IMR-90 (cell line): ENCODE data around the gene UBXN11. TPM values are rescaled to one million over a fixed set of nuclear protein-coding genes. Genes with fewer than 3 reads are reported as not detected.

ENCODE experiments used
- ATAC-seq: fragments of 200-7000 bp; cut with Tn5 transposase; 2 replicates; pipeline ENCODE4 v1.9.1; 2020; ENCODE audit warnings: low read depth, mild to moderate bottlenecking, moderate library complexity
- BruUV-seq: library from RNA; stranded (reverse); fragments of 400-500 nt; replicated peaks from 2 replicates; lab custom pipeline; 2021; lab: Mats Ljungman, UMichigan
- CTCF ChIA-PET: fragments of 300-600 bp; formaldehyde crosslinking; extraction: SDS; loops from one replicate; lab custom pipeline; 2021; ENCODE audit warnings: antibody characterized with exemption; lab: Yijun Ruan, JAX
- POLR2A ChIA-PET: fragments of 300-600 bp; sonication (Branson Sonifier 250); formaldehyde crosslinking; loops from one replicate; lab custom pipeline; 2022; ENCODE audit warnings: antibody characterized with exemption; ENCODE audit not compliant: unreplicated experiment; lab: Charles Lee
- DNase-seq: peaks from one replicate; pipeline ENCODE4 v3.0.0; 2013
- H2AFZ ChIP-seq: replicated peaks from 2 replicates; pipeline ENCODE3; 2013; ENCODE audit warnings: low read length, mild to moderate bottlenecking; ENCODE audit not compliant: poor library complexity
- H2AK5ac ChIP-seq: 2 replicates; pipeline ENCODE4 v1.6.1; 2013; ENCODE audit warnings: low read depth, low read length, inconsistent platforms
- H2AK9ac ChIP-seq: replicated peaks from 2 replicates; pipeline ENCODE3; 2013; ENCODE audit warnings: mild to moderate bottlenecking, low read depth, low read length, moderate library complexity; ENCODE audit not compliant: poor library complexity
- H2BK120ac ChIP-seq: 2 replicates; pipeline ENCODE4 v1.6.1; 2013; ENCODE audit warnings: low read depth, low read length, inconsistent platforms
- H2BK15ac ChIP-seq: 3 replicates; pipeline ENCODE4 v1.6.1; 2013; ENCODE audit warnings: low read depth, low read length, inconsistent platforms
- H2BK20ac ChIP-seq: 2 replicates; pipeline ENCODE4 v1.6.1; 2013; ENCODE audit warnings: low read depth, mild to moderate bottlenecking, inconsistent platforms, low read length, moderate library complexity
- H2BK5ac ChIP-seq: 2 replicates; pipeline ENCODE4 v1.6.1; 2013; ENCODE audit warnings: mild to moderate bottlenecking, low read depth, low read length, inconsistent platforms; ENCODE audit not compliant: poor library complexity, severe bottlenecking
- H3K14ac ChIP-seq: replicated peaks from 2 replicates; pipeline ENCODE4 v1.6.1; 2013; ENCODE audit warnings: low read depth, low read length, inconsistent platforms
- H3K18ac ChIP-seq: 2 replicates; pipeline ENCODE4 v1.6.1; 2013; ENCODE audit warnings: low read depth, low read length, control low read depth
- H3K23ac ChIP-seq: 2 replicates; pipeline ENCODE4 v1.6.1; 2013; ENCODE audit warnings: low read depth, low read length, inconsistent platforms
- H3K27ac ChIP-seq: 2 replicates; pipeline ENCODE4 v1.5.1; 2013; ENCODE audit warnings: mild to moderate bottlenecking, control low read depth, low read length; ENCODE audit not compliant: insufficient read depth
- H3K27me3 ChIP-seq: 2 replicates; pipeline ENCODE4 v1.6.1; 2013; ENCODE audit warnings: low read length; ENCODE audit not compliant: control insufficient read depth, insufficient read depth
- H3K36me3 ChIP-seq: 2 replicates; pipeline ENCODE4 v1.6.1; 2013; ENCODE audit warnings: low read length, mixed read lengths; ENCODE audit not compliant: control insufficient read depth, insufficient read depth
- H3K4ac ChIP-seq: 2 replicates; pipeline ENCODE4 v1.6.1; 2013; ENCODE audit warnings: low read depth, low read length, inconsistent platforms
- H3K4me1 ChIP-seq: 2 replicates; pipeline ENCODE4 v1.6.1; 2013; ENCODE audit warnings: low read length, mixed read lengths; ENCODE audit not compliant: control insufficient read depth, insufficient read depth
- H3K4me2 ChIP-seq: 2 replicates; pipeline ENCODE4 v1.6.1; 2013; ENCODE audit warnings: low read depth, mild to moderate bottlenecking, control low read depth, low read length, moderate library complexity
- H3K4me3 ChIP-seq: 2 replicates; pipeline ENCODE4 v1.5.1; 2013; ENCODE audit warnings: low read depth, mild to moderate bottlenecking, control low read depth, low read length, moderate library complexity; ENCODE audit not compliant: insufficient read depth
- H3K56ac ChIP-seq: 2 replicates; pipeline ENCODE4 v1.6.1; 2013; ENCODE audit warnings: low read length, inconsistent platforms; ENCODE audit not compliant: insufficient read depth; ENCODE audit errors: extremely low read depth
- H3K79me1 ChIP-seq, 2 experiments: 2 replicates each; pipeline ENCODE4 v1.6.1; 2013; ENCODE audit warnings: low read length in 2 of 2, inconsistent platforms in 1 of 2, low read depth in 1 of 2
- H3K9ac ChIP-seq: 2 replicates; pipeline ENCODE4 v1.6.1; 2013; ENCODE audit warnings: low read depth, low read length, control low read depth
- H3K9me1 ChIP-seq: 2 replicates; pipeline ENCODE4 v1.6.1; 2013; ENCODE audit warnings: low read length, inconsistent platforms; ENCODE audit not compliant: insufficient read depth
- H3K9me3 ChIP-seq: 2 replicates; pipeline ENCODE4 v1.6.1; 2013; ENCODE audit warnings: low read length; ENCODE audit not compliant: control insufficient read depth, insufficient read depth
- H4K20me1 ChIP-seq: 2 replicates; pipeline ENCODE4 v1.6.1; 2013; ENCODE audit warnings: low read length, inconsistent platforms; ENCODE audit not compliant: insufficient read depth
- H4K5ac ChIP-seq: 2 replicates; pipeline ENCODE4 v1.6.1; 2013; ENCODE audit warnings: mild to moderate bottlenecking, low read depth, low read length, control low read depth
- H4K8ac ChIP-seq, 2 experiments: 2 replicates each; pipeline ENCODE4 v1.6.1; 2013; ENCODE audit warnings: low read depth in 2 of 2, low read length in 2 of 2, control low read depth in 1 of 2, inconsistent platforms in 1 of 2
- H4K91ac ChIP-seq: 2 replicates; pipeline ENCODE4 v1.6.1; 2013; ENCODE audit warnings: low read depth, low read length, inconsistent platforms; ENCODE audit not compliant: insufficient read depth
- BHLHE40 ChIP-seq: fragments of 150-350 bp; IDR thresholded peaks from 2 replicates; pipeline ENCODE4 v1.6.1; 2016; ENCODE audit warnings: mild to moderate bottlenecking, low read depth, low read length
- CEBPB ChIP-seq: IDR thresholded peaks from 2 replicates; pipeline ENCODE4 v1.6.1; 2012; ENCODE audit warnings: low read depth, low read length, improper control_type of control experiment
- CHD1 ChIP-seq: IDR thresholded peaks from 2 replicates; pipeline ENCODE4 v1.6.1; 2012; ENCODE audit warnings: low read depth, low read length, improper control_type of control experiment
- FOS ChIP-seq: fragments of 150-350 bp; IDR thresholded peaks from 2 replicates; pipeline ENCODE4 v1.6.1; 2016; ENCODE audit warnings: low read depth, low read length
- MAFK ChIP-seq: IDR thresholded peaks from 2 replicates; pipeline ENCODE4 v1.6.1; 2012; ENCODE audit warnings: low read depth, low read length, improper control_type of control experiment
- MAZ ChIP-seq: IDR thresholded peaks from 2 replicates; pipeline ENCODE4 v1.6.1; 2012; ENCODE audit warnings: low read depth, mild to moderate bottlenecking, low read length, improper control_type of control experiment, moderate library complexity, borderline replicate concordance
- MXI1 ChIP-seq: IDR thresholded peaks from 2 replicates; pipeline ENCODE4 v1.6.1; 2012; ENCODE audit warnings: low read depth, mild to moderate bottlenecking, low read length, moderate library complexity, borderline replicate concordance
- NFE2L2 ChIP-seq: fragments of 150-350 bp; IDR thresholded peaks from 2 replicates; pipeline ENCODE4 v1.6.1; 2016; ENCODE audit warnings: low read depth, mild to moderate bottlenecking, low read length
- POLR2A ChIP-seq: IDR thresholded peaks from 2 replicates; pipeline ENCODE4 v1.6.1; 2012; ENCODE audit warnings: mild to moderate bottlenecking, low read depth, low read length
- RAD21 ChIP-seq: IDR thresholded peaks from 2 replicates; pipeline ENCODE4 v1.6.1; 2012; ENCODE audit warnings: low read length, improper control_type of control experiment
- RCOR1 ChIP-seq: IDR thresholded peaks from 2 replicates; pipeline ENCODE4 v1.6.1; 2012; ENCODE audit warnings: mild to moderate bottlenecking, low read length, improper control_type of control experiment; ENCODE audit not compliant: insufficient replicate concordance
- RFX5 ChIP-seq: IDR thresholded peaks from 2 replicates; pipeline ENCODE4 v1.8.0; 2012; ENCODE audit warnings: low read depth, mild to moderate bottlenecking, low read length, moderate library complexity
- SMC3 ChIP-seq: fragments of 150-350 bp; IDR thresholded peaks from 2 replicates; pipeline ENCODE4 v1.6.1; 2016; ENCODE audit warnings: low read depth, mild to moderate bottlenecking, antibody characterized with exemption, low read length, moderate library complexity
- WGBS, 2 experiments: methylation state at CpG; one replicate each; pipeline versions ENCODE4 v1.1.5 to v1.1.7; 2013; ENCODE audit warnings: missing lambda C conversion rate in 2 of 2; ENCODE audit not compliant: insufficient read length in 1 of 2; ENCODE audit errors: extremely low coverage in 2 of 2; 5-methylcytosine and 5-hydroxymethylcytosine counted together
- dilution Hi-C: fragments of 300-500 bp; cut with HindIII; formaldehyde crosslinking; loops from one replicate; pipeline ENCODE4 v1.14.3; 2018; ENCODE audit warnings: low sequenced_read_pairs; ENCODE audit not compliant: unreplicated experiment
- in situ Hi-C: fragments of 300-500 bp; cut with MboI; formaldehyde crosslinking; loops from 3 replicates; pipeline ENCODE4 v1.14.3; 2019; ENCODE audit warnings: low sequenced_read_pairs, inconsistent platforms, mixed read lengths
- intact Hi-C: fragments of 100-400 bp; cut with micrococcal nuclease; formaldehyde crosslinking; loops from 2 replicates; pipeline ENCODE4 v1.10.0; 2022
- polyA plus RNA-seq, 3 experiments: library from polyadenylated mRNA; depleted of rRNA; stranded (reverse); fragments of >200 nt; gene quantifications; 2 replicates each; pipeline ENCODE4 v1.2.3, GENCODE V29; 2012; ENCODE audit warnings: low replicate concordance in 1 of 3
- total RNA-seq: library from RNA; depleted of rRNA; stranded (reverse); fragments of >200 nt; gene quantifications from 2 replicates; pipeline ENCODE4 v1.2.3, GENCODE V29; 2012
- TF ChIP-seq, protein P1 (sequence below): conservative IDR thresholded peaks from 2 replicates; pipeline ENCODE4 v1.5.1; 2012; ENCODE audit warnings: mild to moderate bottlenecking, low read depth, low read length, improper control_type of control experiment
- TF ChIP-seq, protein P2 (sequence below): fragments of 150-350 bp; IDR thresholded peaks from 2 replicates; pipeline ENCODE4 v1.6.1; 2017; ENCODE audit warnings: mild to moderate bottlenecking, antibody characterized with exemption, low read length, low read depth
- TF ChIP-seq, protein P3 (sequence below): fragments of 150-350 bp; IDR thresholded peaks from 2 replicates; pipeline ENCODE4 v1.6.1; 2016; ENCODE audit warnings: low read depth, mild to moderate bottlenecking, low read length, moderate library complexity, borderline replicate concordance

The UBXN11 gene
- total and polyA plus RNA-seq, 2 of the 4 experiments (the other 2 are of a cell fraction): 5.2 to 17.0 TPM

DNA sequence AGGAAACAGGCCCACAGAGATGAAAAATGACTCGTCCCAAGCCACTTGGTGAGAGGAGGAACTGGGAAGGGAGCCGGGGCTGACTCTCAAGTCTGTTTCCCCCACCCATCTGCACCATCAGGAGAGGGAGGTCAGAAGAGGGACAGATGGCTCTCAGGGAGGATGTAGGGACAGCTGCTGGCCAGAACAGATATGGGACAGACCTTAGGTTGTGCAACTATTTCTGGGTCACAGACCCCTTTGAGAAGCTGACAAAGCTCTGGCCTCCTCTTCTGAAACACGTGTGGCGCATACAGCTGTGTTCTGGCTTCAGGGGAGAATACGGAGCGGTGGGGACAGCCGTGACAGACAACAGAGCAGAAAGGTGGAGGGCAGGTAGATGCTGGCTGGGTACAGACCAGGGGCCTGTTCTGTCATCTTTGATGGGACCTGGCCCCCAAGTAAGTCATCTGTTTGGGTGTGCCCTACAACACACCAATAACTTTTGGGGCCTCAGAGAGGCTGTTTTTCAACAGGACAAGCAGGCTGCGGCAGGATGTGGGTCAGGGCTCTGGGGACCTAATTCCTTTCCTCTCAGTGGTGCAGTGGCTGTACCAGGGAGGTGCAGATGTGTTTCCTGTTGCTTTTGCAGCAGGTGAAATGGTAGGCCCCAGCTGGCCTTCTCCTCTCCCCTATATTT lies 19.3 kb downstream of the UBXN11 start:
- peaks cover 14 to 47% of the 10 kb centered on the region in 2 experiments for H3K79me1 ChIP-seq
- no TSS peak for BruUV-seq
- in situ Hi-C loops (no loop called here), intact Hi-C loops (no loop called here), dilution Hi-C loops (no loop called here)
- DNase-seq: peak; percentile 21
- peak overlapping the region; percentile 34 for H2AK9ac ChIP-seq
- no peak overlapping the region for H2BK5ac ChIP-seq
- H2AK5ac ChIP-seq: 0 out of 2 replicates have a peak overlapping the region, but pooled peaks have one; percentile 25
- H3K36me3 ChIP-seq: peaks cover 10% of the 10 kb centered on the region; the same call in 1 of the 2 replicates
- WGBS, 2 experiments: no CpG with 5 or more reads among the region's 8 CpGs
- no peak overlapping the region for H2BK20ac ChIP-seq
- peaks cover 31% of the 10 kb centered on the region for H3K9me1 ChIP-seq
- ChIA-PET CTCF (no interaction called here), POLR2A (no interaction called here)
- no peak overlapping the region for H2BK15ac ChIP-seq
- H3K4me3 ChIP-seq: no peak overlapping the region
- no peak overlapping the region for H4K91ac ChIP-seq
- H3K4ac ChIP-seq: peak overlapping the region; percentile 35
- TF ChIP-seq, protein P1, sequence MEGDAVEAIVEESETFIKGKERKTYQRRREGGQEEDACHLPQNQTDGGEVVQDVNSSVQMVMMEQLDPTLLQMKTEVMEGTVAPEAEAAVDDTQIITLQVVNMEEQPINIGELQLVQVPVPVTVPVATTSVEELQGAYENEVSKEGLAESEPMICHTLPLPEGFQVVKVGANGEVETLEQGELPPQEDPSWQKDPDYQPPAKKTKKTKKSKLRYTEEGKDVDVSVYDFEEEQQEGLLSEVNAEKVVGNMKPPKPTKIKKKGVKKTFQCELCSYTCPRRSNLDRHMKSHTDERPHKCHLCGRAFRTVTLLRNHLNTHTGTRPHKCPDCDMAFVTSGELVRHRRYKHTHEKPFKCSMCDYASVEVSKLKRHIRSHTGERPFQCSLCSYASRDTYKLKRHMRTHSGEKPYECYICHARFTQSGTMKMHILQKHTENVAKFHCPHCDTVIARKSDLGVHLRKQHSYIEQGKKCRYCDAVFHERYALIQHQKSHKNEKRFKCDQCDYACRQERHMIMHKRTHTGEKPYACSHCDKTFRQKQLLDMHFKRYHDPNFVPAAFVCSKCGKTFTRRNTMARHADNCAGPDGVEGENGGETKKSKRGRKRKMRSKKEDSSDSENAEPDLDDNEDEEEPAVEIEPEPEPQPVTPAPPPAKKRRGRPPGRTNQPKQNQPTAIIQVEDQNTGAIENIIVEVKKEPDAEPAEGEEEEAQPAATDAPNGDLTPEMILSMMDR: no peak
- TF ChIP-seq NFE2L2: no peak
- no peak for TF ChIP-seq POLR2A
- no peak for TF ChIP-seq CHD1
- no peak for TF ChIP-seq RCOR1
- TF ChIP-seq MAZ: no peak
- no peak for TF ChIP-seq MAFK
- TF ChIP-seq FOS: no peak
- TF ChIP-seq, protein P2, sequence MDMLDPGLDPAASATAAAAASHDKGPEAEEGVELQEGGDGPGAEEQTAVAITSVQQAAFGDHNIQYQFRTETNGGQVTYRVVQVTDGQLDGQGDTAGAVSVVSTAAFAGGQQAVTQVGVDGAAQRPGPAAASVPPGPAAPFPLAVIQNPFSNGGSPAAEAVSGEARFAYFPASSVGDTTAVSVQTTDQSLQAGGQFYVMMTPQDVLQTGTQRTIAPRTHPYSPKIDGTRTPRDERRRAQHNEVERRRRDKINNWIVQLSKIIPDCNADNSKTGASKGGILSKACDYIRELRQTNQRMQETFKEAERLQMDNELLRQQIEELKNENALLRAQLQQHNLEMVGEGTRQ: no peak
- TF ChIP-seq, protein P3, sequence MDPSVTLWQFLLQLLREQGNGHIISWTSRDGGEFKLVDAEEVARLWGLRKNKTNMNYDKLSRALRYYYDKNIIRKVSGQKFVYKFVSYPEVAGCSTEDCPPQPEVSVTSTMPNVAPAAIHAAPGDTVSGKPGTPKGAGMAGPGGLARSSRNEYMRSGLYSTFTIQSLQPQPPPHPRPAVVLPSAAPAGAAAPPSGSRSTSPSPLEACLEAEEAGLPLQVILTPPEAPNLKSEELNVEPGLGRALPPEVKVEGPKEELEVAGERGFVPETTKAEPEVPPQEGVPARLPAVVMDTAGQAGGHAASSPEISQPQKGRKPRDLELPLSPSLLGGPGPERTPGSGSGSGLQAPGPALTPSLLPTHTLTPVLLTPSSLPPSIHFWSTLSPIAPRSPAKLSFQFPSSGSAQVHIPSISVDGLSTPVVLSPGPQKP: no peak
- TF ChIP-seq BHLHE40: no peak
- TF ChIP-seq SMC3: no peak
- no peak for TF ChIP-seq RAD21
- TF ChIP-seq MXI1: no peak
- TF ChIP-seq CEBPB: no peak
- TF ChIP-seq RFX5: no peak
- no peak overlapping the region for H3K4me2 ChIP-seq
- no peak overlapping the region for H3K14ac ChIP-seq
- H4K5ac ChIP-seq: no peak overlapping the region
- H3K9ac ChIP-seq: no peak overlapping the region
- no peak for ATAC-seq
- H3K4me1 ChIP-seq: peaks cover 30% of the 10 kb centered on the region
- no peak overlapping the region for H2BK120ac ChIP-seq
- H3K56ac ChIP-seq: no peak overlapping the region
- H3K23ac ChIP-seq: no peak overlapping the region
- no peak overlapping the region for H3K27ac ChIP-seq
- no peak overlapping the region for H2AFZ ChIP-seq
- H3K18ac ChIP-seq: no peak overlapping the region
- H3K27me3 ChIP-seq: no peaks in the 10 kb centered on the region
- H4K8ac ChIP-seq: no peak overlapping the region
- no peaks in the 10 kb centered on the region for H3K9me3 ChIP-seq
- H4K20me1 ChIP-seq: peaks cover 15% of the 10 kb centered on the region
